Adrenal gland (tissue), 12 donors: ENCODE measurements around the gene TTI1. TPM values are rescaled to one million over a fixed set of nuclear protein-coding genes. Genes with fewer than 3 reads are reported as not detected.
A peak's percentile ranks its signal among the peaks of the same experiment; 100 is the strongest.

Source experiments
- DNase-seq, 7 donors: peaks; one replicate each; pipeline ENCODE4 v3.0.0-alpha.2; 2019 to 2020
- H3K27ac ChIP-seq, 5 donors: fragments of 200-600 bp; sonication (generic) in 4 of 5; 1 replicate in 3 of 5; 2 replicates in 2 of 5; pipeline versions ENCODE4 v1.5.1 to v1.8.0; 2016 to 2020; ENCODE audit warnings: mild to moderate bottlenecking in 1 of 5
- H3K27me3 ChIP-seq: fragments of 200-600 bp; 2 replicates; pipeline ENCODE4 v1.8.0; 2021
- H3K36me3 ChIP-seq, 2 donors: fragments of 200-600 bp; replicated peaks in 1 of 2; 1 replicate in 1 of 2; 2 replicates in 1 of 2; pipeline versions ENCODE4 v1.5.1 to v1.8.0; 2018 to 2022
- H3K4me1 ChIP-seq, 2 donors: fragments of 200-600 bp; replicated peaks in 1 of 2; 1 replicate in 1 of 2; 2 replicates in 1 of 2; pipeline versions ENCODE4 v1.5.1 to v1.8.0; 2018 to 2021
- H3K4me3 ChIP-seq, 4 donors: fragments of 200-600 bp; sonication (generic) in 3 of 4; one replicate each; pipeline ENCODE4 v1.5.1; 2016 to 2018
- H3K9me3 ChIP-seq, 3 donors: fragments of 200-600 bp; sonication (generic) in 1 of 3; replicated peaks in 1 of 3; 1 replicate in 2 of 3; 2 replicates in 1 of 3; pipeline versions ENCODE4 v1.5.1 to v1.8.0; 2016 to 2021
- POLR2A ChIP-seq, 2 donors: fragments of 450-650 bp; IDR thresholded peaks; one replicate each; pipeline ENCODE4 v1.6.1; 2017; ENCODE audit warnings: antibody characterized with exemption in 2 of 2, mild to moderate bottlenecking in 2 of 2, moderate library complexity in 1 of 2
- WGBS, 4 donors: extraction: QIAGEN DNeasy Blood & Tissue Kit in 2 of 4; methylation state at CpG; one replicate each; pipeline versions ENCODE4 v1.1.5 to v1.1.7; 2013 to 2017; 5-methylcytosine and 5-hydroxymethylcytosine counted together
- intact Hi-C, 2 donors: fragments of 100-400 bp; cut with DNase I; formaldehyde crosslinking; loops; one replicate each; pipeline versions ENCODE4 v1.14.1 to v1.15.0; 2022 to 2023
- polyA plus RNA-seq, 3 donors: library from polyadenylated mRNA; stranded (reverse); fragments of 200-250 nt in 2 of 3; fragments of 350-450 nt in 1 of 3; fragmentation: Illumina TruSeq in 1 of 3; extraction: RNeasy Lipid Tissue Mini Kit (QIAGEN cat#74804) in 1 of 3; gene quantifications; one replicate each; pipeline ENCODE4 v1.2.3, GENCODE V29; 2013 to 2014
- total RNA-seq, 9 donors: library from RNA; depleted of rRNA in 4 of 9; stranded (reverse); fragments of >200 nt in 4 of 9; fragments of 120-200 nt in 1 of 9; fragmentation: NEBNext Ultra II Directional in 1 of 9; extraction: Animal tissue kit (Norgen Biotek cat#: 25700) in 1 of 9; gene quantifications; one replicate each; pipeline versions ENCODE4 v1.1.0 to v1.2.4, GENCODE V29; 2013 to 2023
- TF ChIP-seq, protein P1 (sequence below), 6 experiments: fragments of 450-650 bp in 4 of 6; fragments of 200-600 bp in 2 of 6; sonication (generic) in 1 of 6; IDR thresholded peaks; 1 replicate in 5 of 6; 2 replicates in 1 of 6; pipeline versions ENCODE4 v1.5.1 to v1.8.0; 2016 to 2021; ENCODE audit warnings: antibody characterized with exemption in 6 of 6, mild to moderate bottlenecking in 2 of 6, moderate library complexity in 1 of 6
- donor health status: healthy with polysubstance abuse.
- donor health status: Bipolar disorder and iron deficiency.
- donor health status: DM: yes; HTN: yes; CAD: no.
- donor health status: DM: no; HTN: no; CAD: no.
- donor health status: DM: no; HTN: no; CAD: no.
- donor health status: DM: yes; HTN: yes; CAD: no.

The TTI1 gene
- total and polyA plus RNA-seq, 12 donors: 12.5 to 28.7 (median 20.0) TPM

DNA sequence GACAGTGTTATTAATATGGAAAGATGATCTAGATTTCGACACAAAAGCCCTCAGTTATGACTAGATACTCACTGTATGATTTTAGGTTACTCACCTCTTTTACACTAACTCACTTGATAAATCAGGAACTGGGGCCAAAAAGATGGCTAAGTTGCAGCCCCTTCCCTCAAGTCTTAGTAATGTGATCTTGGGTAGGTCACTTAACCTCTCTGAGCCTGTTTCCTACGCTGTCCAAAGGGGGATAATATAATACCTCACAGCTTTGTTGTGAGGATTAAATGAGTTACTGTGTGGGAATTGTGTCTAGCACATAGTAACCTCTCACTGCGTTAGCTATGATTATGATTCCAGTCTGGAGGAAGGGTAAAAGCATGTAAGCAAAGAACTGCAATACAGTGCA, 1.3 kb downstream of the TTI1 start:
- no peak for DNase-seq
- H3K9me3 ChIP-seq: no peaks in the 10 kb centered on the region
- no peaks in the 10 kb centered on the region for H3K27me3 ChIP-seq
- H3K4me3 ChIP-seq: no peak overlapping the region
- 91 to 95% (median 93%) methylated on average over 3 of the region's 3 CpGs for WGBS, 4 donors
- peaks cover 32 to 48% of the 10 kb centered on the region in 2 donors for H3K4me1 ChIP-seq
- intact Hi-C loops: loop anchor here in 1 of 2 donors (10.0 kb wide), 1 partner anchor 337 kb away; the partner anchor contains the start of gene CTNNBL1
- H3K27ac ChIP-seq: no peak overlapping the region
- TF ChIP-seq, protein P1, sequence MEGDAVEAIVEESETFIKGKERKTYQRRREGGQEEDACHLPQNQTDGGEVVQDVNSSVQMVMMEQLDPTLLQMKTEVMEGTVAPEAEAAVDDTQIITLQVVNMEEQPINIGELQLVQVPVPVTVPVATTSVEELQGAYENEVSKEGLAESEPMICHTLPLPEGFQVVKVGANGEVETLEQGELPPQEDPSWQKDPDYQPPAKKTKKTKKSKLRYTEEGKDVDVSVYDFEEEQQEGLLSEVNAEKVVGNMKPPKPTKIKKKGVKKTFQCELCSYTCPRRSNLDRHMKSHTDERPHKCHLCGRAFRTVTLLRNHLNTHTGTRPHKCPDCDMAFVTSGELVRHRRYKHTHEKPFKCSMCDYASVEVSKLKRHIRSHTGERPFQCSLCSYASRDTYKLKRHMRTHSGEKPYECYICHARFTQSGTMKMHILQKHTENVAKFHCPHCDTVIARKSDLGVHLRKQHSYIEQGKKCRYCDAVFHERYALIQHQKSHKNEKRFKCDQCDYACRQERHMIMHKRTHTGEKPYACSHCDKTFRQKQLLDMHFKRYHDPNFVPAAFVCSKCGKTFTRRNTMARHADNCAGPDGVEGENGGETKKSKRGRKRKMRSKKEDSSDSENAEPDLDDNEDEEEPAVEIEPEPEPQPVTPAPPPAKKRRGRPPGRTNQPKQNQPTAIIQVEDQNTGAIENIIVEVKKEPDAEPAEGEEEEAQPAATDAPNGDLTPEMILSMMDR (IDR thresholded peaks at IDR 0.05): no peak
- no peak for TF ChIP-seq POLR2A (IDR thresholded peaks at IDR 0.05)
- no peaks in the 10 kb centered on the region for H3K36me3 ChIP-seq

DNA sequence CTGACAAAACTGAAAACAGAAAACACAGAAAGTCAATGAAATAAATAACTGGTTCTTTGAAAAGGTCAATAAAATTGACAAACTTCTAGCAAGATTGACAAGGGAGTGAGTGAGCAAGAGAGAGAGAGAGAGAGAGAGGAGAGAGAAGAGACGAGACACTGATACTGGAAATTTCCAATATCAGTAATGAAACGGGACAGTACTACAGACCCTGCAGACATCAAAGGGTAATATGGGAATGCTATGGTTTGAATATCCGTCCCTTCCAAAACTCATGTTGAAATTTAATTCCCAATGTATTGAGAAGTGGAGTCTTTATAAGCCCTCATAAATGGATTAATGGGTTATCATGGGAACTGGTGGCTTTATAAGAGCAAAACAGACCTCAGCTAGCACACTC, 3.8 kb downstream of the TTI1 start:
- H3K36me3 ChIP-seq: no peaks in the 10 kb centered on the region
- H3K27ac ChIP-seq: no peak overlapping the region
- WGBS, 4 donors: 90 to 96% (median 95%) methylated on average over 3 of the region's 3 CpGs
- no peak overlapping the region for H3K4me3 ChIP-seq
- peaks cover 14 to 23% of the 10 kb centered on the region in 2 donors for H3K4me1 ChIP-seq
- TF ChIP-seq POLR2A (IDR thresholded peaks at IDR 0.05): no peak
- TF ChIP-seq, protein P1 (IDR thresholded peaks at IDR 0.05): no peak
- no peaks in the 10 kb centered on the region for H3K27me3 ChIP-seq
- no peak for DNase-seq
- intact Hi-C loops: no loop called here
- no peaks in the 10 kb centered on the region for H3K9me3 ChIP-seq

DNA sequence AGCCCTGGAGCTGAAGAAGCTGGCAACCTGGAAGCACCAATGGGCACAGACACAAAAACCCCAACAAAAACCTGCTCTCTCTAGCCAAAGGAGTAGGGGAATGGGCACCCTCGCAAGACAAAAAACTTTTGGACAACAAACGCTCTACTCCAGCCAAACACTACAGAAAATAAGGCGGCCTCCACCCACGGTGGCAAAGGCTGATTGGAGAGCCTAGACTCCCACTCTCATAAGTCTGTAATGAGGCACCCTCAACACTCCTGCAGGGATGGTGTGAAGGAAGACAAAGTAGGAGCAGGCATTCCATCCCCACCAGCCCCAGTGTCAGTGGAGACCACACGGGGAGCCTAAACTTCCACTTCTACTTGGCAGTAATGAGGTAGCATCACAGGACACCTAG, 8.8 kb downstream of the TTI1 start:
- Histone ChIP-seq H3K27ac (no peak overlapping the region), H3K9me3 (no peaks in the 10 kb centered on the region), H3K27me3 (no peaks in the 10 kb centered on the region), H3K36me3 (no peaks in the 10 kb centered on the region), H3K4me1 (peaks cover 0 to 5% of the 10 kb centered on the region in 2 donors), H3K4me3 (no peak overlapping the region)
- no peak for DNase-seq
- 77 to 94% (median 83%) methylated on average over 5 of the region's 5 CpGs for WGBS, 4 donors
- no peak for TF ChIP-seq POLR2A (IDR thresholded peaks at IDR 0.05)
- TF ChIP-seq, protein P1 (IDR thresholded peaks at IDR 0.05): no peak
- intact Hi-C loops: no loop called here

DNA sequence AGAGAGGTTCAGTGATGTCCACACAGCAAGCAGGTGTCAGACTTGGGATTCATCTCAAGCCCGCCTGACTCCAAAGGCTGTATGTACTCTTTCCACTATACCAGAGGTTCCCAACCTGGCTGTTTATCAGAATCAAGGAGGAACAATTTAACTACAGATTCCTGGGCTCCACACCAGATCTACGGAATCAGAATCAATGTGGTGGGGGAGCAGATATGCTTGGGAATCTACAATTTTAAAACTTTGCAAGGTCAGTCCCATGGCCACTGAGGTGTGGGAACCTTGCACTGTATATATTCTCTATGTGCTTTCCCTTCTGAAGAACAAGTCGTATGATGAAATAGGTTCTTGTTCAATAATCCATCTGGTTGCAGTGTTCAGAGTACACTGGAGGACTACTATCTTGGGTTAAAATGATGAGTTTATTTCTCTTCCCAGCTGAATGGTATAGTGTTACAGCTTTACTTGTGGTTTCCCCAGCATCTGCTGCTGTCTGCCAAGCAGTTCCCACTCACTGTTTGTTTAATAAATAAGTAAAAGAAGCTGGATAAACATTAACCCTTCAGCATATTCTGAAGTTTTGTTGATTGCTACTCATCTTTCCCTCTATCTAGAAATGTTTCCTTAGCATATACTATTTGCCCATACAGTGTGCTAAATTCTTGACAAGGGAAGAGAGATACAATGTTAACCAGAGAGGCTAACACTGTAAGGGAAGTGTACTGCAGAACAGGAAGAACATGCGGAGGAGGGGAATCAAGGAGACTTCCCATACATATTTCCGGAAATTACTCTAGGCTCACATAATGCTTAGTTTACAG, 9.9 kb downstream of the TTI1 start:
- no peak overlapping the region for H3K4me3 ChIP-seq
- no peaks in the 10 kb centered on the region for H3K36me3 ChIP-seq
- WGBS, 4 donors: 69 to 79% (median 70%) methylated on average over 5 of the region's 5 CpGs
- H3K27me3 ChIP-seq: no peaks in the 10 kb centered on the region
- peaks cover 0 to under 1% (median 0%) of the 10 kb centered on the region in 3 donors for H3K9me3 ChIP-seq
- no peak for TF ChIP-seq POLR2A (IDR thresholded peaks at IDR 0.05)
- TF ChIP-seq, protein P1 (IDR thresholded peaks at IDR 0.05): no peak
- H3K4me1 ChIP-seq: peaks cover 0 to 5% of the 10 kb centered on the region in 2 donors
- H3K27ac ChIP-seq: peak overlapping the region in 1 of 5 donors; percentile 14
- DNase-seq: no peak
- intact Hi-C loops: no loop called here
